HG02759 (cell line): Measurements from ENCODE around the gene HNRNPM.
"Not testable (repeated sequence)": the region's sequence is repeated elsewhere in the genome, so short reads cannot be mapped to it uniquely, and the experiment has no call there.

Source experiments
- ATAC-seq: cut with Tn5 transposase; IDR thresholded peaks from one replicate; pipeline ENCODE4 v1.9.1; 2021; ENCODE audit warnings: mild to moderate bottlenecking, moderate library complexity; ENCODE audit not compliant: unreplicated experiment

HNRNPM gene

DNA sequence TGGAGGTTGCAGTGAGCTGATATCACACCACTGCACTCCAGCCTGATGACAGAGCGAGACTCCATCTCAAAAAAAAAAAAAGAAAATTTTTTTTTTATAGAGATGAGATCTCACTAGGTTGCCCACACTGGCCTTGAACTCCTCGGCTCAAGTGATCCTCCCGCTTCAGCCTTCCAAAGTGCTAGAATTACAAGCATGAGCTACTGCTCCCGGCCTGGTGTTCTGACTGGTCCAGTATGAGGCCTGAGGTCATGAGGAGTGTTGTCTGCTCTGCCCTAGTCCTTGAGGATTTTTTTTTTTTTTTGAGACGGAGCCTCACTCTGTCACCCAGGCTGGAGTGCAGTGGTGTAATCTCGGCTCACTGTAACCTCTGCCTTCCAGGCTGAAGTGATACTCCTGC lies 19.4 kb upstream of the HNRNPM start:
- ATAC-seq: not testable (repeated sequence)

DNA sequence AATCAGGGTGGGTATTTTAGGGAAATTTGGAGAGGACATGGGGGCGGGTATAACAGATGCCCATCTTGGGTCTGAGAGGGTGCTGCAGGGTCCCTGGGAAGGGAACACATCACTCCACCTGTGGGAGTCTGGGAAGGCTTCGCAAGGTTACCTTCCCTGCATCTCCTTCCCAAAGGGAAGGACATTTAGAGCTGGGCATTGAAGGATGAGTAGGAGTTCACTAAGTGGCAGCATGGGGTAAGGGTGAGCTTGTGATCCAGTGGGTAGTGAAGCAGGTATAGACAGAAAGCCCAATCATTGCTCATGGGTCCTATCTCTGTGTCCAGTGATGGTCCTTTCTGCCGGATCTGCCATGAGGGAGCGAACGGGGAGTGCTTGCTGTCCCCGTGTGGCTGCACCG lies 18.5 kb upstream of the HNRNPM start:
- no peak for ATAC-seq

DNA sequence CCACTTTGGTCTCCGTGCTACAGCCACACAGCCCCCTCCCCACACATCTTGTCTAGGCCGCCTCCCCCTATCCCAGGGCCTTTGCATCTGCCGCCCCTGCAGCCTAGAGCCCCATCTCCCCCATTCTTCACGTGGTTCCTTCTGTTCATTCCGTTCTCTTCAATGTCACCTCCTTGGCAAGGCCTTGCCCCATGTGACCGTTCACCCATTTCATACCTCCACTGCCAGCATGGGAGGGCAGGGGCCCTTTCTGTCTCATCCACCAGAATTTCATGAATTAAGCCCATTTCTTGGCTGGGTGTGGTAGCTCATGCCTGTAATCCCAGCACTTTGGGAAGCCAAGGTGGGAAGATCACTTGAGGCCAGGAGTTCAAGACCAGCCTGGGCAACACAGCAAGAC lies 15.7 kb upstream of the HNRNPM start:
- no peak for ATAC-seq

DNA sequence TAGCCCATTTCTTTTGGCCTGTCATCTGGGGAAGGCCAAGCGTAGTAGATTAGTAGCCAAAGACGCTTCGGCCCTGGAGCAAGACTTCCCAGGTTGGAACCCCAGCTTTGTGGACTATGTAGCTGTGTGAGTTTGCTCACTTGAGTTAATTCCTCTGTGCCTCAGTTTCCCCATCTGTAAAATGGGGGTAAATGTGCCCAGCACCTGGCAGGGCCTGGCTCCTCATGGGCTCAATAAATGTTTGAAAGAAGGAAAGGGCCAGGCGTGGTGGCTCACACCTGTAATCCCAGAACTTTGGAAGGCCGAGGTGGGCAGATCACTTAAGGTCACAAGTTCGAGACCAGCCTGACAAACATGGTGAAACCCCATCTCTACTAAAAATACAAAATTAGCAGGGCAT lies 14.9 kb upstream of the HNRNPM start:
- no peak for ATAC-seq

DNA sequence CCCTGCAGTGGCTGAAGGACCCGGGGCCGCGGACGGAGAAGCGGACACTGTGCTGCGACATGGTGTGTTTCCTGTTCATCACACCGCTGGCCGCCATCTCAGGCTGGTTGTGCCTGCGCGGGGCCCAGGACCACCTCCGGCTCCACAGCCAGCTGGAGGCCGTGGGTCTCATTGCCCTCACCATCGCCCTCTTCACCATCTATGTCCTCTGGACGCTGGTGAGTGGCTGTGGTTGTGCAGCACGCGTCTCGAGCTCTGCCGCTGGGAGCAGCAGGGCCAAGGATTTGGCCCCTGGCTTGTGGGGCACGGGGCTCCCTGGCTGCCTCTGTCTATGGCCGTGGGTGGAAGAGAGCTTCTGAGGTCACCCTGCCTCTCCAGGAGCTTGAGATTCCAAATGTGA lies 14.1 kb upstream of the HNRNPM start:
- ATAC-seq: no peak

DNA sequence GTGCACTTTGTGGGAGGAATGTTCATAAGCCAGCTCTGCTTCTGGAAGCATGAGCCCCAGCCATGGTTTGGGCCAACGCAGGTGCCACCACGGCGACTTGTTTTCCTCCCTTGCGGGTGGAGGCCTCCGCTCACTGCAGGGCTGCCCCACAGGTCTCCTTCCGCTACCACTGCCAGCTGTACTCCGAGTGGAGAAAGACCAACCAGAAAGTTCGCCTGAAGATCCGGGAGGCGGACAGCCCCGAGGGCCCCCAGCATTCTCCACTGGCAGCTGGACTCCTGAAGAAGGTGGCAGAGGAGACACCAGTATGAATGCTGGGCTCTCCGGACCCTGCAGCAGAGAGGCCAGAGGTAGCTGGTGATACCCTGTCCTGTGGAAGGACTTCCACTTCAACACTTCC lies 6.5 kb upstream of the HNRNPM start:
- ATAC-seq: no peak

DNA sequence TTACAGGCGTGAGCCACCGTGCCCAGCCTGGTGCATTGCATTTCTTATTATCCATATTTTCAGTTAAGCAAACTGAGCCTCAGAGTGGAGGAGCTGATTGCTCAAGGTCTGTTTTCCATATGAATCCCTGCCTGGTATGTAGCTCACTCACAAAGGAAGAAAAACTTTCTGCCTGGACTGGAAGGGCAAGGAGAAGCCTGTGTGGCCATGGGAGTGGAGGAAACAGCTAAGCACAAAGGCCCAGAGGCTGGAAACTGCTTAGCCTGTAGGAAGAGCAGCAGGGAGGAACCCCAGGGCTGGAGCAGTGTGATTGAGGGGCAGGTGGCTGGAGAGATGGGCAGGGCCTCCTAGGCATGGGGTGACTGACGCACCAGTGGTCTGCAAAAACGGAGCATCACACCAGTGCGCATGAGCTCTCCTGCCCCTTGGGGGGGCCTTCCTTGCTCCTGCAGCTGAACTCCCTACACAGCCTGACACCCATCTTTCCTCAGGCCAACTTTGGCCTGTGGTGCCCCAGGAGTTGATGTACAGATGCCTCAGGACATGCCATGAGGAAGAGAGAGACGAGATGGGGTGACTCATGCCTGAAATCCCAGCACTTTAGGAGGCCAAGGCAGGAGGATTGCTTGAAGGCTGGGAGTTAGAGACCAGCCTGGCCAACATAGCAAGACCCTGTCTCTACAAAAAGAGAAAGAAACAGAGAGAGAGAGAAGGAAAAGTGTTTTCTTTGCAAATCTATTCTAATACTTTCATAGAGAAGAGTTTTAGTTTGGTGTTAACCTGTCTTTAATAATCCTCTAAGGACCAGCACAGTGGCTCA lies 2.8 kb upstream of the HNRNPM start:
- ATAC-seq: no peak

DNA sequence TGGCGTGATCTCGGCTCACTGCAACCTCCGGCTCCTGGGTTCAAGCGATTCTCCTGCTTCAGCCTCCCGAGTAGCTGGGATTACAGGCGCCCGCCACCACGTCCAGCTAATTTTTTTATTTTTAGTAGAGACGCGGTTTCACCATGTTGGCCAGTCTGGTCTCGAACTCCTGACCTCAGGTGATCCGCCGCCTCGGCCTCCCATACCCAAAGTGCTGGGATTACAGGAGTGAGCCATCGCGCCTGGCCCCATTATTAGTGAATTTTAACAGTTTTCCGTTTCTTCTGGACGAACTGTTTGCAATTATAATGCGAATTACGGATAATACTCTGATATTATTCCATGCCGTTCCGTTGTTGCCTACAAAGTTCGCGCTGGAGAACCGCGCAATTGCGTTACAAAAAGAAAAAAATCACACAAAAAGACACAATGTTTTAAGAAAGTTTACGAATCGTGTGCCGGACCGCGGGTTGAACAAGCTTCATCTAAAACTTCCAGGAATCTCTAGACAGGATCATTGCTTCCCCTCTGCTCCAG lies 567 bp upstream of the HNRNPM start:
- ATAC-seq: not testable (repeated sequence)

DNA sequence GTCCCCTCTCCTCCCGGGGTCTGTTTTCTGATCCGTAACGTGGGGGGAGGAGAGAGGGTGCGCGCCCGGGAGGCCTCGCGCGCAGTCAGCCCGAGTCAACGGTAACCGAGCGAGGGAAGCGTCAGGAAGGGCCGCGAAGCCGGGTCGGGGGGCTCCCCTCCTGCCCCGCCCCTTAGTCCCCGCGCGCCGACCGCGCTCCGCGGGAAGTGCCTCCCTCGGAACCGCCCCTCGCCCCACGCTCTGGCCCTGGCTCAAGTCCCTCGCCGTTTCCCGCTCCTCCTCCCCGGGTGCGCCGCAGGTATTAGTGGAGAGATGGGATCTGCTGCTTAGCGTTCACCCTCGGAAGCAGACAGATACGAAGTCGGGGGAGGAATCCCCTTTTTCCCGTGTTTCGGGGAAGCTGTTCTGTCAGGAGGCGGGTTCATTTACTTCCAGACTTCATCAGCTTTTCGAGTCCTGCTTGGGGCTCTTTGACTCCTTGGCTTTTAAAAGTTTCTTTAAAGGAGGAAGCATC lies 770 bp downstream of the HNRNPM start:
- ATAC-seq: peak; percentile 27

DNA sequence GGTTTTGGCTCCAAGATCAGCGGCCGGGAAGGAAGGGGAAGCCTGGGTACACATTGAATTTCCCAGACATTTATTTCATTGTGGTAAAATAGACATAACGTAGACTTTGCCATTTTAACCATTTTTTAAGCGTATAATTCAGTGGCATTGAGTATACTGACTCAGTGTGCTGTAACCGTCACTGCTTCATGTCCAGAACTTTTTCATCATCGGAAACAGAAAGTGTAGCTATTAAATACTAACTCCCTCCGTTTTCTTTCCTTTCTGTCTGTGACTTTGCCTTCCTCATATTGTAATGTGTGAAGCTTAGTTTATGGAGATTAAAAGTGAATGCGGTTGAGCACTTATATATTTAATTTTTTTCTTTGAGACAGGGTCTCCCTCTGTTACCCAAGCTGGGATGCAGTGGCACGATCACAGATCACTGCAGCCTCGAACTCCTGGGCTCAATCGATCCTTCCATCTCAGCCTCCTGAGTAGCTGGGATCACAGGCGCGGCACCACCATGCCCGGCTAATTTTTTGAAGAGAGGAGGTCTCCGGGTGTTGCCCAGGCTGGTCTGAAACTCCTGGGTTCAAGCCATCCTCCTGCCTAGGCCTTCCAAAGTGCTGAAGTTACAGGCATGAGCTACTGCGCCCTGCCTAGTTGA lies 1.4 kb downstream of the HNRNPM start:
- ATAC-seq: no peak

DNA sequence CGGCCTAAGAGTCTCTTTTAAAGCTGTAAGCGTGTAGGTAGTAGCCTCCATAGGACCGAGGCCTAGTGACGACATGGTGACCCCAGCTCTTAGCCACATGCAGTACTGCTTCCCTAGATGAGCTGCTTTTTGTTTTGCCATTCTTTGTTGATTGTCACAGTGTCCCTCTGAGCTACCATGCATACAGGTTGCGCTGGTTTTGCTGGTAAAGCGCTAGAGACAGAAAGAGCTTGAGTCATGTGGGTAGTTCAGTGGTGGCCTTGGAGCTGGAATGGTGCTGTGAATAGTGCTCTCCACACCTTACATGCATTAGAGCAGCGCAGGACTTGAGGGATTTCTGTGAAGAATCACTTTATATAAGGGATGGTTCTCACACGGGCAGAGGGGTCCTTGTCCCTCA lies 5.1 kb downstream of the HNRNPM start:
- ATAC-seq: no peak

DNA sequence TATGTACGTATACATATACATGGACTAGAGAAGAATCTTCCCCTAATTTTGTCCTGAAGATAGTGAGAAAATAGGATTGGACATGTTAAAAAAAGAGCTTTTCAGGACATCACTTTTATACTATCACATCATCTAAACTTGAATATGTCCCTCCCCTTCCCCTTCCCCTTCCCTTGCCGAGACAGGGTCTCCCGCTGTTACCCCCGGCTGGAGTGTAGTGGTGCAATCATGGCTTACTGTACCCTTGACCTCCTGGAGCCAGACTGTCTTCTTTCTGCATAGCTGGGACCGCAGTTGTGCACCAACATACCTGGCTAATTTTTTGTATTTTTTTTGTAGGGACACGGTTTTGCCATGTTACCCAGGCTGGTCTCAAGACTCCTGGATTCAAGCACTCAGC lies 6.6 kb downstream of the HNRNPM start:
- no peak for ATAC-seq

DNA sequence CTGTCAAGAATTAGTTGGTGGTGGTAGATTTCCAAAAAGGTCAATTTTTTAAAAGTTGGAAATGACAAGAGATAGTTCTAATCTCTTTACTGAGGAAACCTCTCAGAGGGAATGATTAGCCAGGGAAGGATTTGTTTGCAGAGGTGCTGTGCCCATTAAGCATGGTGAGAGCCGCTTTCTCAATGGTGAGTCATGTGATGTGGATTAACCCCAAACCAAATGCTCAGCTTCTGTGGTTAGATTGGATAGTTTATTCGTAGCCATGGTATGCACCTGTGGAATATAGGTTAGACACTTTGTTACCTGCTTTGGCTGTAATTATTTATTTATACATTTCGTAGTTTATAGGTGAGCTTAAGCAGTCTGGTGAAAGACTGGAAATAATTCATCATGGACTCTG lies 7.1 kb downstream of the HNRNPM start:
- ATAC-seq: no peak

DNA sequence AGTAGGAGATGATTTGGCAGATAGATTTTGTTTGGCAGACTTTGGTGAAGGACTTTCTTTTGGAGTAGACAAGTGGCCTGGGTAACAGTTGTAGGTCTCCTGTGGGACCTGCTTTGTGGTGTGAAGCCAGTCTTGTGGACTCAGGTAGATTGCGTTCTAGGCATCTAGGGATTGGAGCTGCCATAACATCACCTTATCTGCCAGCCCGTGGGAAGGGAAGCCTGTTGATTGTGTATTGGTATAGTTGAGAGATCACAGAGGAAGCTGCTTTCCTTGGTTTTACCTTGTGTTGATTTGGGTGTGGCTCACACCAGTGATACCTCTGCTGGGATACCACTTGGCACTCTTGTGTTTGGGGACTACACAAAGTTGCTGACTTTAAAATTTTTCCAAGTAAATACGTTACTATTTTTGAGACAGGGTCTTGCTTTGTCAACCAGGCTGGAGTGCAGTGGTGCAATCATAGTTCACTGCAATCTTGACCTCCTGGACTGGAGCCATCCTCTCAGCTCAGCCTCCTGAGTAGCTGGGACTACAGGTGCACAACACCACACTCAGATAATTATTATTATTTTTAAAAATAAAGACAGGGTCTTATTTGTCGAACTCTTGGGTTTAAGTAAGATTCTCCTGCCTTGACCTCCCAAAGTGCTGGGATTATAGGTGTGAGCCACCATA lies 7.8 kb downstream of the HNRNPM start:
- no peak for ATAC-seq

DNA sequence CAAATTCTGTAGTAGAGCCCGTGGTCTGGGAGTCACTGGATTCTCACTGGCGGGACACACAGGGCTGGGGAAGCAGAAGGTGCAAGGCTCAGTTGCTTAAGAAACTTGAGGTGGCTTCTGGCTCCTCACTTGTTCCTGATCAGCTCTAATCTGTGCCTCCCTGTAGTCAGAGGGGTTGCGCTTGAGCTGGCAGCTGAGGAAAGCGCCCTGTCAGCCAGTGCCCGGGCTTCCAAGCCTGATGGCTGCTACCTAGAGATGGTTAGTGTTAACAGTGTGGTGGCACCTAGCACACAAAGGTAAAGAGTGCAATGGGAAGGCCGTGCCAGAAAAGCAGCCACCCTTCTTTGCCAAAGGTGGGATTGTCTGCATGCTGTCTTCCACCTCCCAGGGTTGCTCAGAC lies 8.8 kb downstream of the HNRNPM start:
- no peak for ATAC-seq

DNA sequence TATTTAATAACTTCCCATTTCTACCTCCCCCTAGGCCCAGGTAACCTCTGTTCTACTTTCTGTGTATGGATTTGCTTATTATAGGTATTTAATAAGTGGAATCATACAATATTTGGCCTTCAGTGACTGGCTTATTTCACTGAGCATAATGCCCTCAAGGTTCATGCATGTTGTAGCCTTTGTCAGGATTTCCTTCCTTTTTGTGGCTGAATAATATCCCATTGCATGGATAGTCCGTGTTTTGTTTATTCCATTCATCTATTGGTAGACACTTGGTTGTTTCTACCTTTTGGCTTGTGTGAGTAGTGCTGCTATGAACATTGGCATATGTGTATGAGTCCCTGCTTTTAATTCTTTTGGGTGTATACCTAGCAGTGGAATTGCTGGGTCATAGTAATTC lies 9.4 kb downstream of the HNRNPM start:
- ATAC-seq: no peak

DNA sequence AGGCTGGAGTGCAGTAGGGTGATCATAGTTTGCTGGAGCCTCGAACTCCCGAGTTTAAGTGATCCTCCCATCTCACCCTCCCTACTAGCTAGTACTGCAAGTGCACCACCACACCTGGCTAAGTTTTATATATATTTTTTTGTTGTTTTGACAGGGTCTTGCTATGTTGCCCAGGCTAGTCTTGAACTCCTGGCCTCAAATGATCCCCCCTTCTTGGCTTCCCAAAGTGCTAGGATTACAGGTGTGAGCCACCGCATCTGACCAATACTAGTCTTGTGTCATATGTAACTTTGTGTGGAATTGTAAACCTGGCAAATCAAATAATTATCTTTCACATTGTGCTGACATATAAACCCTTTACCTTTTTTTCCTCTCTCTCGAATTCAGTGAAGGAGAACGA lies 10.2 kb downstream of the HNRNPM start:
- no peak for ATAC-seq

DNA sequence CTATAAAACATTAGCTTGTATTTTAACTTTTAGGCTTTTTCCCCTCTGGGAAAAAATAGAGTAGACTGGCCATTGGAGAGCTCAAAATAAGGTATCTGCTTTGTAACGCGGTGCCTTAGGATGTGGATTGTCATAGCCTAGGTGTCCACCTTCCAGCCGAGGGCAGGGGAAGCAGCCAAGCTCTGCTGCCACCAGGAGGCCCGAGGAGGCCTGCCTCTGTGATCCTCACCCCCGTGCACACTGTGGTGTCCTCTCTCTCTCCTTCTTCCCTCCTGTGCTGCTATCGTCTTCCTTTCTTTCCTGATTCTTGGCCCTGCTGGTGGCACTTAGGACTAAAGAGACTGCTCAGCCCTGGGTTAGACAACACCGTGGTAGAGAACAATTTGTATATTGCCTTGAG lies 11.3 kb downstream of the HNRNPM start:
- no peak for ATAC-seq

DNA sequence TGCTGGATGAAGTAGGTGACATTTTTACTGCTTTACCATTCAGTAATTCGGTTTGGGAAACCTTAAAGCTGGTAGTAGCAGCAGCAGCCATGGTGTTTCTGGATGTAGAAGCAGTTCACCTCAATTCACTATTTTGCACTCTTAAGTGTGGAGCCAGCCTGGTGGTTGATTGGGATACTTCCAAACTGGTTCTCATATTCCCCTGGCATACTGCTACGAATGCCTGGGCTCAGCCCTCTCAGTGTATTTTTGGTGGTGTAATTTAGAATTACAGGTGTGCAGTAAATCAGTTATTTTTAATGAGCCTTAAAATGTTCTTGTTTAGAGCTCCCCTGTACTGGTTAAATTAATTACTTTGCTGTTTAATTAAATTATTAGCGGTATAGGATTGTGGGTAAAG lies 12.4 kb downstream of the HNRNPM start:
- ATAC-seq: no peak

DNA sequence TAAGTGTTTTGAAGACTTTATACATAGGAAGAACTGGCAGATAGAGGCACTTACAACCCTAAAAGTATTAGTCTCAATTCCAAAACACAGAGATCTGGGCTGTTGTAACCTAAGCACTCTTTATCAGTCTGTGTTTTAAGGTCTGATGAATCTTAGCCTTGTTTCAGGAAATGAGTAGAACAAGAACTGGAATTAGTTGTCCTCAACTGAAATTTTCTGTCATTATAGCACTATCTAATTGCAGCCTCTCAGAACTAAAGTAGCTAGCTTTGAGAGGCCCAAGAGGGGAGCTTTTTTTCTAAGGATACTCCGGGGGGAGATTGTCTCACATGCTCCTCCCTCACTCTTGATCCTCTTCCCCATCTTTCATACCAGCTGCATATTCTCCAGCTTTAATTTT lies 13.1 kb downstream of the HNRNPM start:
- ATAC-seq: no peak

DNA sequence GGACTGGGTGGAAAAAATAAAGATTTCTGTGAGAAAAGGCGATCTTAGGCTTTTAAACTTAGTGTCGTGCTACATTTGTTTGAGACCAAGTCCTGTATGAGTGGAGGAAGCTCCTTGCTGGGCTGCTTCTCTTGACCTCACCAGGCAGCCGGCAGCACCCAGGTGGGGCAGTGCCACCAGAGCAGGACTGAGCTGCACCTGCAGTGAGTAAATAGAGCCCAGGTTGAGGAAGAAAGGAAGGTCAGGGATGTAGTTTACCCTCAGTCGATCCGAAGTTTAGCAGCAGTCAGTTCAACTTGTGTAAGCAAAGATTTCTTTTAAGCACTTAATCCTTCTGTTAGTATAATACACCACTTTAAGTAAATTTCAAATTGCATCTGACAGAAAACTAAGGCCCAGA lies 13.6 kb downstream of the HNRNPM start:
- no peak for ATAC-seq

DNA sequence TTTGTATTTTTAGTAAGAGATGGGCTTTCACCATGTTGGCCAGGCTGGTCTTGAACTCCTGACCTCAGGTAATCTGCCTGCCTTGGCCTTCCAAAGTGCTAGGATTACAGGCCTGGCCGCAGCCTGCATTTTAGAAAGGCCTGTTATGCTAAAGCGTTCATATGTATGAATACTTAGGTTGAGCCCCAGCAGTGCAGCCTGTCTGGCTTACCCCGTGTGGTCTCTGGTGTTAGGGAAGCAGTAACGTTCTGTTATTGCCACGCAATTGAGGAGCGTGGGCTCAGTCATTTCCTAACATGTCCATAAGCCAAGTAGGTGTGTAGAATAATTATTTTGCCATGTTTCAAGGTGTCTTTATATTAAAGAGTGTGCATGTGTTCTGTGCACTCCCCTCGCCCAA lies 14.3 kb downstream of the HNRNPM start:
- ATAC-seq: no peak
